Inflammatory macrophage treated with lipopolysaccharide for 4 hours (primary cell): ENCODE data around the gene C12orf56.
"Not testable (repeated sequence)": the region's sequence is repeated elsewhere in the genome, so short reads cannot be mapped to it uniquely, and the experiment has no call there.

Experiments
- DNase-seq: peaks from one replicate; pipeline ENCODE4 v3.0.0-alpha.2; 2020

C12orf56 gene

GRCh38 chr12:64296301-64296700 is 94.3 kb downstream of the C12orf56 start:
- DNase-seq = no peak

GRCh38 chr12:64293654-64294364 is 96.7 kb downstream of the C12orf56 start:
- DNase-seq = peak; percentile 55

- DNase-seq = not testable (repeated sequence)
Measured at GRCh38 chr12:64293174-64293573, 97.4 kb downstream of the C12orf56 start.

GRCh38 chr12:64286521-64286920 is 104.0 kb downstream of the C12orf56 start:
- no peak for DNase-seq

GRCh38 chr12:64284256-64284655 is 106.3 kb downstream of the C12orf56 start:
- DNase-seq = no peak

- no peak for DNase-seq
Measured at GRCh38 chr12:64278421-64278820, 112.1 kb downstream of the C12orf56 start.

GRCh38 chr12:64273527-64274403 is 116.8 kb downstream of the C12orf56 start:
- DNase-seq = peak; percentile 33

GRCh38 chr12:64270411-64270810 is 120.1 kb downstream of the C12orf56 start:
- no peak for DNase-seq

- no peak for DNase-seq
Measured at GRCh38 chr12:64269161-64269560, 121.4 kb downstream of the C12orf56 start.

- no peak for DNase-seq
Measured at GRCh38 chr12:64268409-64268808, 122.1 kb downstream of the C12orf56 start.

- DNase-seq = no peak
Measured at GRCh38 chr12:64265839-64266238, 124.7 kb downstream of the C12orf56 start.

GRCh38 chr12:64261813-64262212 is 128.7 kb downstream of the C12orf56 start:
- no peak for DNase-seq

- no peak for DNase-seq
Measured at GRCh38 chr12:64258576-64258975, 132.0 kb downstream of the C12orf56 start.

- DNase-seq = peak; percentile 68
Measured at GRCh38 chr12:64256166-64256800, 134.3 kb downstream of the C12orf56 start.

- no peak for DNase-seq
Measured at GRCh38 chr12:64255249-64255648, 135.3 kb downstream of the C12orf56 start.

GRCh38 chr12:64253356-64253755 is 137.2 kb downstream of the C12orf56 start:
- peak; percentile 26 for DNase-seq

GRCh38 chr12:64252681-64253080 is 137.9 kb downstream of the C12orf56 start:
- peak; percentile 81 for DNase-seq

- DNase-seq = no peak
Measured at GRCh38 chr12:64243809-64244208, 146.7 kb downstream of the C12orf56 start.

- no peak for DNase-seq
Measured at GRCh38 chr12:64240781-64241180, 149.8 kb downstream of the C12orf56 start.

GRCh38 chr12:64237382-64237781 is 153.2 kb downstream of the C12orf56 start:
- no peak for DNase-seq

GRCh38 chr12:64236549-64236948 is 154.0 kb downstream of the C12orf56 start:
- no peak for DNase-seq

- DNase-seq = no peak
Measured at GRCh38 chr12:64232196-64232595, 158.4 kb downstream of the C12orf56 start.

- DNase-seq = no peak
Measured at GRCh38 chr12:64229796-64230195, 160.8 kb downstream of the C12orf56 start.

GRCh38 chr12:64229240-64229639 is 161.3 kb downstream of the C12orf56 start:
- no peak for DNase-seq
